ENCODE measurements around the gene CDC42SE2.

The CDC42SE2 gene

DNA sequence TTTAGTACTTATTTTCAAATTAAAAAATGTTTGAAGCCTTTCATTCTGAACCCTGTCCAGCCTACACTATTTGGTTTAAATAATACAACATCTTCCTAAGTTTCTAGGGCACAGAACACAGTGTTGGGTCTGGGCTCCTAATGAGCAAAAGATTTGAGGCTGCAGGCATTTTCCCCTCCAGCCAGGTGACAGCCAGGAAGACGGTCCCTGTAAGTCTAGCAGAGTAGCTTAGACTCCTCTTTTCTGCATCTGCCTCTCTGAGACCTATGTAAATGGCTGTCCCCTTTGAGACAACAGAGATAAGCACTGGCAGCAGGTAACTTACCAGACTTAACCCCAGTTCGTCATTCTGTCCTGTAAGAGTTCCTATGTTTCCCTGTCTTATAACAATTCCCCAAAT is 141.8 kb downstream of the CDC42SE2 start:
- TF ChIP-seq ZFX (IDR thresholded peaks at IDR 0.05; ENCODE audit: borderline replicate concordance) = no peak
- TF ChIP-seq, protein P1, sequence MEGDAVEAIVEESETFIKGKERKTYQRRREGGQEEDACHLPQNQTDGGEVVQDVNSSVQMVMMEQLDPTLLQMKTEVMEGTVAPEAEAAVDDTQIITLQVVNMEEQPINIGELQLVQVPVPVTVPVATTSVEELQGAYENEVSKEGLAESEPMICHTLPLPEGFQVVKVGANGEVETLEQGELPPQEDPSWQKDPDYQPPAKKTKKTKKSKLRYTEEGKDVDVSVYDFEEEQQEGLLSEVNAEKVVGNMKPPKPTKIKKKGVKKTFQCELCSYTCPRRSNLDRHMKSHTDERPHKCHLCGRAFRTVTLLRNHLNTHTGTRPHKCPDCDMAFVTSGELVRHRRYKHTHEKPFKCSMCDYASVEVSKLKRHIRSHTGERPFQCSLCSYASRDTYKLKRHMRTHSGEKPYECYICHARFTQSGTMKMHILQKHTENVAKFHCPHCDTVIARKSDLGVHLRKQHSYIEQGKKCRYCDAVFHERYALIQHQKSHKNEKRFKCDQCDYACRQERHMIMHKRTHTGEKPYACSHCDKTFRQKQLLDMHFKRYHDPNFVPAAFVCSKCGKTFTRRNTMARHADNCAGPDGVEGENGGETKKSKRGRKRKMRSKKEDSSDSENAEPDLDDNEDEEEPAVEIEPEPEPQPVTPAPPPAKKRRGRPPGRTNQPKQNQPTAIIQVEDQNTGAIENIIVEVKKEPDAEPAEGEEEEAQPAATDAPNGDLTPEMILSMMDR (IDR thresholded peaks at IDR 0.05) = no peak
- no peak overlapping the region for H3K27ac ChIP-seq

DNA sequence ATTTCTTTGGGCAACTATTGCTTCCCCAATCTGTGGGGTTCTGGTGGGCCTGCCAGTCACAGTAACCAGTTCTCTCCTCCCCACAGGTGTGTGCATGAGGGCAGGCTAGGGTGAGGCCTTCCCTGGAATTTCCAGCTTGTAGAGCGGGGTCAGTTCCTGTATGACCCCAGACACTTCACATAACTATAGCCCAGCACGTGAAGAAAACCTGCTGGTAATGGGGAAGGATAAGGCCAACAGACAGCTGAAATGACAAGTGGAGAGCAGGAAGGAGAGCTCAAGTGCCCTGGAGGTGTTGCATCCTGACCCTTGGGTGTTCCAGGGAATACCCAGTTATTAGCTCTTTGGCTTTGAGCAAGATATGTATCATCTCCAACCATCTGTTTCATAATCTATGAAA is 142.2 kb downstream of the CDC42SE2 start:
- no peak overlapping the region for H3K27ac ChIP-seq
- no peak for TF ChIP-seq ZFX (IDR thresholded peaks at IDR 0.05; ENCODE audit: borderline replicate concordance)
- TF ChIP-seq, protein P1 (IDR thresholded peaks at IDR 0.05) = no peak

DNA sequence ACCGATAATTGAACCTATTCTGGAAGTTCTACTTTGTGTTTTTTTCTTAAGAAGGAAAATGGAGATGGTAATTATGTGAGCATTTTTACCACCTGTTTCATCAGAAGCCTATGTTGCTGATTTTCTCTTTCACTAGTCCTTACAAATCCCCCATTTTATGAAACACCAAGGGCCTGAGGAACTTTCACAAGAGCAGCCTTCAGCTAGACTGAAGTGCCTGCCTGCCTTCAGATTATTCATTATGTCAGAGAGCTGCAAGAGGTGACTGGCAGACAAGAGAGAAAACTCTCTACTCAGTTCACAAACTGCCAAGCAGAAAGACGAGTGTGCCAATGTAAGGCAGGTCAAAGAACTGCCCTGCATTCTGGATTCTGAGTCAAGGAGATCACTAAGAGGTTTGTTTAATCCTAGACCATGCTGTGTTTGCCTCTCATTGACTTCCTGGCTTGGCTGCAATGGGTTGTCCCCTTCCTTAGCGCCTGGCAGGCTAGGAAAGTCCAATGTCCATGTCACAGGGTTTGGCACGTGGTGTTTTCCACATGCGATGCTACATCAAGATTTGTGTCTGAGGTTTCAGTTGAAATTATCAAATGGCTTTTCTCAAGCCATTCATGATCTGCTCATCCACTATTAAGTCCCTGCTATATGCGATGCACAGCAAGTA is 143.3 kb downstream of the CDC42SE2 start:
- TF ChIP-seq ZFX (IDR thresholded peaks at IDR 0.05; ENCODE audit: borderline replicate concordance) = no peak
- TF ChIP-seq, protein P1 (IDR thresholded peaks at IDR 0.05) = no peak
- H3K27ac ChIP-seq = no peak overlapping the region

DNA sequence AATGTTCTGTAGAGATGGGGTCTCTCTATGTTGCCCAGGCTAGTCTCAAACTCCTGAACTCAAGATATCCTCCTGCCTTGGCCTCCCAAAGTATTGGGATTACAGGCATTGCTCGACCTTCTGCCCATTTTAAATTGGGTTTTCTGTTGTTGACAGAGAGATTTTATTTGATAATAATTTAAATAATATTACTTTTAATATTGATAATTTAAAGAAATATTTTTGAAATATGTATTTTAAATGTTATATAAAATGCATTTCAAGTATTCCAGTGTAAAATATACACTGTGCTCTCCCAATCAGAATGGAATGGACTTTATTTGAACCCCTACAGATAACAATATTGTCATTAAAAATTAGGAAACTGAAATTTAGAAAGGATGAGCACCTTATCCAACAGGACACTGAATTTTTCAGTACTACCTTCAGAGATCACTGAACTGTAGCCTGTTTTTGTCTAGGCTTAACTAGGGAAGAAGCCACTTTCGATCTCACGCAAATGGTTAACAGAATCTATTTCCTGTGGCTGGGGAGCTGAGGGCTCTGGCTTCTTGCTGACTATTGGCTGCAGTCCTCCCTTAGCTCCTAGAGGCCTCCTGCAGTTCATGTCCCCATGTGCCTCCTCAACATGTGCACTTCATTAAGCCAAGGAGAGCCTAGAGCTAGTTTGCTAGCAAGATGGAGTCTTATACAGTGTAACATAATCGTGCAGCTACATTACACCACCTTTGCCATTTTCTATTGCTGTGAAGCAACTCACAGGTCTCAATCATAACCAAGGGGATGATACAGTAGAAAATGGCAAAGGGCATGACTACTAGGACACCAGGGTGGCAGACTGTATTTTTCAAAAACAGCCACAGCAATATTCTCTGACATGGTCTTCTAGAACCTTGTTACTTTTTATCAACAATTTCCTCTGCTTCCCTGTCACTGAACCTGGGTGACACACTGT is 150.0 kb downstream of the CDC42SE2 start:
- no peak overlapping the region for H3K27ac ChIP-seq

DNA sequence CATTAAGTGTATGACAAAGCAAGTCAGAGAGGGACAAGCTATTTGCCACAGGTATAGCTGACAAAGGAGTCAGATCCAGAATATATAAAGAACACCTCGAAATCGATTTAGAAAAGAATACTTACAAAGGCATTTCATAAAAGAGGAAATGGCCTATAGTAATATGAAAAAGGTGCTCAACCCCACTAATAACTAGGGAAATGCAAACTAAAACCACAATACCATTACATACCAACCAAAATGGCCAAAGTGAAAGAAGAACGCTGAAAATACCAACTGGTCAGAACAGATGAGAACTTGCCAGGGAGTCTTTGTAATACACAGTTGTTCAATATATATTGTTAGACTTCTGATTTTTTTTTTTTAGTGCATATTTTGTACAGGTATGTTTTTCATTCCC is 152.9 kb downstream of the CDC42SE2 start:
- H3K27ac ChIP-seq = no peak overlapping the region
- TF ChIP-seq, protein P1 (IDR thresholded peaks at IDR 0.05) = no peak
- no peak for TF ChIP-seq ZFX (IDR thresholded peaks at IDR 0.05; ENCODE audit: borderline replicate concordance)

More for the DNA sequence above, 150.0 kb downstream of the CDC42SE2 start:
- no peak for TF ChIP-seq ZFX (IDR thresholded peaks at IDR 0.05; ENCODE audit: borderline replicate concordance)
- TF ChIP-seq, protein P1 (IDR thresholded peaks at IDR 0.05) = no peak

DNA sequence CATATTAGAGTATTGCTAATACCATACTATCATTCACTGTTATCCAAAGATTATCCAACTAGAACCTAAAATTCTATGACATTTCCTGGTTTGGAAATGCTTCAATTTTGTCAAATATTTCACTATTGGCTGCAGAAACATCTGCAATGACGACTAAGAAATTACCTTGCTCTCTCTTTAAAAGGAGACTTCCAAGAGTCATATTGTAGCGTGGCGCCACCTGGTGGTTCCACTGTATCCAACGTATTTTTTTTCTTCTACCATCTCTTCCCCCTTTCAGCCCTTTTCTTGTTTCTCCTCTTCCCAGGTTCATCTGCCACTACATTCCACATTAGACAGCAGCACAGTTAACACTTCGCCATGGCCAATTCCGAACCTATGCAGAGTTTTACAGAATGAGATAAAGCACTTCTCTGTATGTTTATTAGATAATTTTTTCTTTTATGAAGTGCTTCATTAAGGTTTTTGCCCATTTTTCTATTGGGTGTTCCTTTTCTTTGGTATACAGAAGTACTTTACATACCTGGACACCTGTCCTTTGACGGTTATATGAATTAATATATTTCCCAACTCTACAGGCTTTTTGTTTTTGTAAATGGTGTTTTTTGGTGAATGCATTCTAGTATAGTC is 153.5 kb downstream of the CDC42SE2 start:
- no peak overlapping the region for H3K27ac ChIP-seq

More for the DNA sequence above, 153.5 kb downstream of the CDC42SE2 start:
- TF ChIP-seq, protein P1 (IDR thresholded peaks at IDR 0.05) = peak; percentile 93
- TF ChIP-seq ZFX (IDR thresholded peaks at IDR 0.05; ENCODE audit: borderline replicate concordance) = no peak
